Endothelial cell of umbilical vein (primary cell): ENCODE results near the gene RMI2. TPM values are rescaled to one million over a fixed set of nuclear protein-coding genes. Genes with fewer than 3 reads are reported as not detected.

Source experiments
- BruUV-seq: library from RNA; stranded (reverse); fragments of 400-500 nt; replicated peaks from 2 replicates; lab custom pipeline; 2021; lab: Mats Ljungman, UMichigan
- CTCF ChIA-PET: fragments of 300-600, 350-600 bp; sonication (Branson Sonifier 250); formaldehyde crosslinking; loops from one replicate; lab custom pipeline; 2021; ENCODE audit warnings: antibody characterized with exemption, inconsistent platforms; lab: Charles Lee
- POLR2A ChIA-PET: fragments of 300-600, 350-600 bp; sonication (Branson Sonifier 250); formaldehyde crosslinking; loops from one replicate; lab custom pipeline; 2021; ENCODE audit warnings: antibody characterized with exemption, inconsistent platforms; lab: Charles Lee
- DNase-seq: peaks from one replicate; pipeline ENCODE4 v3.0.0-alpha.2; 2011; ENCODE audit warnings: low read depth, low spot score
- FAIRE-seq: peaks from 2 replicates; lab custom pipeline; 2011; peaks lifted over from hg19 to GRCh38; lab: Jason Lieb, UNC
- H2AFZ ChIP-seq: 2 replicates; pipeline ENCODE4 v1.6.0; 2012; ENCODE audit warnings: low read depth, low read length, control low read depth, inconsistent platforms
- H3K27ac ChIP-seq: 2 replicates; pipeline ENCODE4 v1.5.1; 2011; ENCODE audit warnings: low read depth, mild to moderate bottlenecking, control low read depth, low read length, moderate library complexity; ENCODE audit not compliant: insufficient read depth
- H3K27me3 ChIP-seq, 2 experiments: 2 replicates each; pipeline versions ENCODE4 v1.6.0 to v1.6.1; 2011; ENCODE audit warnings: low read length in 2 of 2, mixed read lengths in 1 of 2; ENCODE audit not compliant: control insufficient read depth in 2 of 2, insufficient read depth in 2 of 2
- H3K36me3 ChIP-seq, 2 experiments: 2 replicates in 1 of 2; 3 replicates in 1 of 2; pipeline ENCODE4 v1.5.1; 2011; ENCODE audit warnings: low read length in 2 of 2, mild to moderate bottlenecking in 1 of 2, moderate library complexity in 1 of 2; ENCODE audit not compliant: control insufficient read depth in 2 of 2, insufficient read depth in 2 of 2; ENCODE audit errors: extremely low read depth in 1 of 2
- H3K4me1 ChIP-seq: 3 replicates; pipeline ENCODE4 v1.5.1; 2011; ENCODE audit warnings: mild to moderate bottlenecking, low read length; ENCODE audit not compliant: control insufficient read depth, insufficient read depth; ENCODE audit errors: extremely low read depth
- H3K4me2 ChIP-seq: 2 replicates; pipeline ENCODE4 v1.6.1; 2011; ENCODE audit warnings: low read length, control low read depth, mixed read lengths; ENCODE audit not compliant: insufficient read depth
- H3K4me3 ChIP-seq, 3 experiments: fragments of 200-600 bp in 1 of 3; sonication (generic), shearing (Covaris generic) in 1 of 3; replicated peaks in 1 of 3; 2 replicates each; pipeline ENCODE4 v1.5.1; 2011 to 2016; ENCODE audit warnings: control low read depth in 3 of 3, low read length in 3 of 3, mild to moderate bottlenecking in 2 of 3, inconsistent platforms in 1 of 3, low read depth in 1 of 3, moderate library complexity in 1 of 3; ENCODE audit not compliant: insufficient read depth in 1 of 3
- H3K79me2 ChIP-seq: 2 replicates; pipeline ENCODE4 v1.6.0; 2012; ENCODE audit warnings: low read length, inconsistent platforms; ENCODE audit not compliant: control insufficient read depth, insufficient read depth
- H3K9ac ChIP-seq: replicated peaks from 2 replicates; pipeline ENCODE3; 2011; ENCODE audit warnings: low read length, control low read depth; ENCODE audit not compliant: insufficient read depth; ENCODE audit errors: extremely low read depth
- H3K9me1 ChIP-seq: replicated peaks from 3 replicates; pipeline ENCODE4 v1.6.0; 2011; ENCODE audit warnings: mild to moderate bottlenecking, low read length; ENCODE audit not compliant: control insufficient read depth, insufficient read depth; ENCODE audit errors: extremely low read depth
- H3K9me3 ChIP-seq: replicated peaks from 2 replicates; pipeline ENCODE4 v1.5.1; 2012; ENCODE audit warnings: low read length, inconsistent platforms; ENCODE audit not compliant: control insufficient read depth, insufficient read depth
- H4K20me1 ChIP-seq: replicated peaks from 2 replicates; pipeline ENCODE3; 2011; ENCODE audit warnings: mild to moderate bottlenecking, low read length; ENCODE audit not compliant: control insufficient read depth, insufficient read depth; ENCODE audit errors: extremely low read depth
- EZH2 ChIP-seq: IDR thresholded peaks from 2 replicates; pipeline ENCODE4 v1.6.1; 2012; ENCODE audit warnings: borderline replicate concordance, low read depth, mild to moderate bottlenecking, moderate library complexity, low read length, inconsistent platforms; ENCODE audit not compliant: severe bottlenecking
- FOS ChIP-seq: IDR thresholded peaks from 2 replicates; pipeline ENCODE4 v1.6.1; 2011; ENCODE audit warnings: mild to moderate bottlenecking, low read length, moderate library complexity, borderline replicate concordance; ENCODE audit not compliant: insufficient read depth
- GATA2 ChIP-seq: IDR thresholded peaks from 2 replicates; pipeline ENCODE4 v1.7.0; 2011; ENCODE audit warnings: low read depth, mild to moderate bottlenecking, moderate library complexity, mixed read lengths, low read length; ENCODE audit not compliant: insufficient read length, insufficient read depth
- JUN ChIP-seq: IDR thresholded peaks from 2 replicates; pipeline ENCODE4 v1.6.1; 2011; ENCODE audit warnings: borderline replicate concordance, low read depth; ENCODE audit not compliant: insufficient read length, insufficient read depth
- MYC ChIP-seq: IDR thresholded peaks from one replicate; pipeline ENCODE4 v1.6.1; 2011; ENCODE audit warnings: mild to moderate bottlenecking, low read depth, low read length
- POLR2A ChIP-seq: IDR thresholded peaks from 2 replicates; pipeline ENCODE4 v1.6.1; 2012; ENCODE audit warnings: low read depth, mild to moderate bottlenecking, control low read depth, low read length
- POLR2AphosphoS5 ChIP-seq: IDR thresholded peaks from 2 replicates; pipeline ENCODE4 v1.6.1; 2012; ENCODE audit warnings: low read depth, mild to moderate bottlenecking, control low read depth, low read length, moderate library complexity; ENCODE audit not compliant: insufficient read depth
- dilution Hi-C: fragments of 300-500 bp; cut with MboI; formaldehyde crosslinking; loops from one replicate; pipeline ENCODE4 v1.15.0; 2019; ENCODE audit warnings: low sequenced_read_pairs; ENCODE audit not compliant: extremely low pct_ligation_motif_present
- intact Hi-C: fragments of 100-400 bp; cut with micrococcal nuclease; formaldehyde crosslinking; loops from one replicate; pipeline ENCODE4 v1.10.0; 2022
- polyA plus RNA-seq, 4 experiments: library from polyadenylated mRNA; depleted of rRNA in 3 of 4; stranded (reverse) in 3 of 4; unstranded in 1 of 4; fragments of >200 nt; gene quantifications; 2 replicates each; pipeline versions ENCODE4 v1.2.1 to v1.2.3, GENCODE V29; 2011 to 2012; ENCODE audit warnings: missing spikeins in 1 of 4
- total RNA-seq: library from RNA; stranded (reverse); gene quantifications from 2 replicates; pipeline ENCODE4 v1.2.3, GENCODE V29; 2021
- TF ChIP-seq, protein P1 (sequence below): IDR thresholded peaks from 2 replicates; pipeline ENCODE4 v1.6.1; 2011; ENCODE audit not compliant: insufficient read depth, insufficient read length
- TF ChIP-seq, protein P2 (sequence below), 2 donors: IDR thresholded peaks; 1 replicate in 1 of 2; 2 replicates in 1 of 2; pipeline ENCODE4 v1.5.1; 2011; ENCODE audit warnings: low read length in 2 of 2, mild to moderate bottlenecking in 2 of 2, moderate library complexity in 2 of 2, control low read depth in 1 of 2, inconsistent platforms in 1 of 2, low read depth in 1 of 2; ENCODE audit not compliant: insufficient read depth in 1 of 2; ENCODE audit errors: extremely low read depth in 1 of 2

RMI2 gene
- total and polyA plus RNA-seq, 2 donors (not counting 3 experiments of a cell fraction or from before 2014, with no cell fraction given) = 5.3 to 7.7 TPM

DNA sequence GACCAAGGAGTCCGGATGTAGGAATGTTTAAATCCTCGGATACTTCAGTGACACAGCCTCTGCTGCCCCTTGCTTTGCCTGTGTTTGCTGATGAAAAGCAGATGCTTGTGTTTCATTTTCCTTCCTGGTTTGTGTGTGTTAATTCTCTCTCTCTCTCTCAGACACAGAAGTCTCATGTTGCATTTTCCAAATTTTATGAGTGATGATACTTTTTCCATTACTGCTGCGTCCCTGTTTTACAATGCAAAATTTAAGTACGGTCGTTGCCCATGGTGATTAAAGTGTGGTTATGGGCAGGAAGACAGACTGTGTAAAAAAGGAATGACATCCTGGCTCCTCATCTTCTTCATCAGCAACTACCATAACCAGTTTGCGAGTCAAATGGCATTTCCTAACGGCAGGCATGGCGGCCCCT, 5.7 kb downstream of the RMI2 start:
- Histone ChIP-seq H3K79me2 (no peaks in the 10 kb centered on the region), H3K27me3 (no peaks in the 10 kb centered on the region), H3K9ac (no peak overlapping the region), H3K27ac (no peak overlapping the region), H3K36me3 (no peaks in the 10 kb centered on the region), H2AFZ (no peak overlapping the region), H3K9me3 (no peaks in the 10 kb centered on the region), H3K4me2 (no peak overlapping the region), H4K20me1 (no peaks in the 10 kb centered on the region), H3K4me3 (no peak overlapping the region), H3K9me1 (no peaks in the 10 kb centered on the region), H3K4me1 (peaks cover 2% of the 10 kb centered on the region)
- POLR2A ChIA-PET = no interaction called here
- TF ChIP-seq GATA2 = no peak
- TF ChIP-seq, protein P1, sequence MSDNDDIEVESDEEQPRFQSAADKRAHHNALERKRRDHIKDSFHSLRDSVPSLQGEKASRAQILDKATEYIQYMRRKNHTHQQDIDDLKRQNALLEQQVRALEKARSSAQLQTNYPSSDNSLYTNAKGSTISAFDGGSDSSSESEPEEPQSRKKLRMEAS = no peak
- TF ChIP-seq EZH2 = no peak
- TF ChIP-seq, protein P2, sequence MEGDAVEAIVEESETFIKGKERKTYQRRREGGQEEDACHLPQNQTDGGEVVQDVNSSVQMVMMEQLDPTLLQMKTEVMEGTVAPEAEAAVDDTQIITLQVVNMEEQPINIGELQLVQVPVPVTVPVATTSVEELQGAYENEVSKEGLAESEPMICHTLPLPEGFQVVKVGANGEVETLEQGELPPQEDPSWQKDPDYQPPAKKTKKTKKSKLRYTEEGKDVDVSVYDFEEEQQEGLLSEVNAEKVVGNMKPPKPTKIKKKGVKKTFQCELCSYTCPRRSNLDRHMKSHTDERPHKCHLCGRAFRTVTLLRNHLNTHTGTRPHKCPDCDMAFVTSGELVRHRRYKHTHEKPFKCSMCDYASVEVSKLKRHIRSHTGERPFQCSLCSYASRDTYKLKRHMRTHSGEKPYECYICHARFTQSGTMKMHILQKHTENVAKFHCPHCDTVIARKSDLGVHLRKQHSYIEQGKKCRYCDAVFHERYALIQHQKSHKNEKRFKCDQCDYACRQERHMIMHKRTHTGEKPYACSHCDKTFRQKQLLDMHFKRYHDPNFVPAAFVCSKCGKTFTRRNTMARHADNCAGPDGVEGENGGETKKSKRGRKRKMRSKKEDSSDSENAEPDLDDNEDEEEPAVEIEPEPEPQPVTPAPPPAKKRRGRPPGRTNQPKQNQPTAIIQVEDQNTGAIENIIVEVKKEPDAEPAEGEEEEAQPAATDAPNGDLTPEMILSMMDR (IDR thresholded peaks at IDR 0.05; ENCODE audit: extremely low read depth in 1 of 2, insufficient read depth in 1 of 2, low read depth in 1 of 2, low read length in 2 of 2) = no peak
- TF ChIP-seq FOS = no peak
- no peak for TF ChIP-seq MYC
- TF ChIP-seq JUN = no peak
- TF ChIP-seq POLR2A = no peak
- no peak for TF ChIP-seq POLR2AphosphoS5
- FAIRE-seq (no peak), DNase-seq (no peak)
- CTCF ChIA-PET = interaction anchor here (1.2 to 1.3 kb wide), 2 partner anchors 10 to 94 kb away, joined by 3 to 6 read pairs; no protein-coding TSS in a partner anchor
- BruUV-seq = no TSS peak
- dilution Hi-C loops = no loop called here
- intact Hi-C loops = no loop called here
